Mesenchymal stem cell (in vitro differentiated cells and primary cell): ENCODE results near the gene RBBP4.
"Not testable (repeated sequence)": the region's sequence is repeated elsewhere in the genome, so short reads cannot be mapped to it uniquely, and the experiment has no call there.

Source experiments
- DNase-seq: peaks from one replicate; pipeline ENCODE4 v3.0.0-alpha.2; 2013
- H2AFZ ChIP-seq: one replicate; pipeline ENCODE4 v1.6.1; 2013; ENCODE audit warnings: low read depth, mild to moderate bottlenecking, control low read depth, inconsistent platforms, low read length, moderate library complexity
- H2AK5ac ChIP-seq: 2 replicates; pipeline ENCODE4 v1.6.1; 2013; ENCODE audit warnings: low read length, moderate library complexity, mild to moderate bottlenecking, inconsistent platforms; ENCODE audit not compliant: severe bottlenecking
- H2BK120ac ChIP-seq: one replicate; pipeline ENCODE4 v1.6.1; 2013; ENCODE audit warnings: low read depth, mild to moderate bottlenecking, inconsistent platforms, low read length, moderate library complexity
- H2BK12ac ChIP-seq, 2 experiments: one replicate each; pipeline ENCODE4 v1.6.1; 2013; ENCODE audit warnings: inconsistent platforms in 2 of 2, low read length in 2 of 2, mild to moderate bottlenecking in 2 of 2, moderate library complexity in 2 of 2, control low read depth in 1 of 2
- H2BK15ac ChIP-seq: one replicate; pipeline ENCODE4 v1.6.1; 2013; ENCODE audit warnings: mild to moderate bottlenecking, low read depth, inconsistent platforms; ENCODE audit not compliant: poor library complexity, severe bottlenecking
- H2BK5ac ChIP-seq: 2 replicates; pipeline ENCODE4 v1.6.1; 2013; ENCODE audit warnings: low read depth, mild to moderate bottlenecking, low read length, control low read depth, inconsistent platforms; ENCODE audit not compliant: poor library complexity, severe bottlenecking
- H3K14ac ChIP-seq, 2 experiments: one replicate each; pipeline ENCODE4 v1.6.1; 2013; ENCODE audit warnings: inconsistent platforms in 2 of 2, low read length in 2 of 2, control low read depth in 1 of 2, mild to moderate bottlenecking in 1 of 2, moderate library complexity in 1 of 2
- H3K18ac ChIP-seq, 2 experiments: one replicate each; pipeline ENCODE4 v1.6.1; 2013; ENCODE audit warnings: inconsistent platforms in 2 of 2, low read length in 2 of 2, control low read depth in 1 of 2, low read depth in 1 of 2, mild to moderate bottlenecking in 1 of 2
- H3K23ac ChIP-seq, 2 experiments: one replicate each; pipeline ENCODE4 v1.6.1; 2013; ENCODE audit warnings: inconsistent platforms in 2 of 2, low read length in 2 of 2, mild to moderate bottlenecking in 2 of 2, moderate library complexity in 2 of 2, control low read depth in 1 of 2
- H3K27ac ChIP-seq: 2 replicates; pipeline ENCODE4 v1.5.1; 2013; ENCODE audit warnings: mild to moderate bottlenecking, moderate library complexity, low read length, control low read depth, inconsistent platforms; ENCODE audit not compliant: poor library complexity, severe bottlenecking
- H3K27me3 ChIP-seq, 2 experiments: 2 replicates each; pipeline versions ENCODE4 v1.6.1 to v1.7.0; 2013; ENCODE audit warnings: low read length in 2 of 2, mild to moderate bottlenecking in 2 of 2, moderate library complexity in 2 of 2, control low read depth in 1 of 2, inconsistent platforms in 1 of 2; ENCODE audit not compliant: control insufficient read depth in 1 of 2, insufficient read depth in 1 of 2
- H3K36me3 ChIP-seq, 2 experiments: 2 replicates each; pipeline versions ENCODE4 v1.6.1 to v1.7.0; 2013; ENCODE audit warnings: low read length in 2 of 2, control low read depth in 1 of 2, inconsistent platforms in 1 of 2, low read depth in 1 of 2, mild to moderate bottlenecking in 1 of 2; ENCODE audit not compliant: insufficient read depth in 2 of 2, control insufficient read depth in 1 of 2
- H3K4ac ChIP-seq, 2 experiments: one replicate each; pipeline ENCODE4 v1.6.1; 2013; ENCODE audit warnings: inconsistent platforms in 2 of 2, low read length in 2 of 2, mild to moderate bottlenecking in 2 of 2, moderate library complexity in 2 of 2, control low read depth in 1 of 2, low read depth in 1 of 2
- H3K4me1 ChIP-seq: 2 replicates; pipeline ENCODE4 v1.6.1; 2013; ENCODE audit warnings: low read depth, low read length, control low read depth; ENCODE audit not compliant: control insufficient read depth, insufficient read depth
- H3K4me2 ChIP-seq: 2 replicates; pipeline ENCODE4 v1.6.1; 2013; ENCODE audit warnings: low read length, mild to moderate bottlenecking, inconsistent platforms; ENCODE audit not compliant: poor library complexity, severe bottlenecking
- H3K4me3 ChIP-seq, 2 experiments: 2 replicates each; pipeline versions ENCODE4 v1.5.1 to v1.7.0; 2013; ENCODE audit warnings: low read length in 2 of 2, mild to moderate bottlenecking in 2 of 2, control low read depth in 1 of 2, low read depth in 1 of 2; ENCODE audit not compliant: insufficient read depth in 1 of 2
- H3K79me1 ChIP-seq: replicated peaks from 2 replicates; pipeline ENCODE4 v1.6.1; 2013; ENCODE audit warnings: mild to moderate bottlenecking, control low read depth, low read length, inconsistent platforms; ENCODE audit not compliant: poor library complexity, severe bottlenecking
- H3K9ac ChIP-seq: 2 replicates; pipeline ENCODE4 v1.7.0; 2013; ENCODE audit warnings: mild to moderate bottlenecking, low read length, moderate library complexity
- H3K9me3 ChIP-seq: 2 replicates; pipeline ENCODE4 v1.7.0; 2013; ENCODE audit warnings: mild to moderate bottlenecking, low read length; ENCODE audit not compliant: control insufficient read depth
- H4K8ac ChIP-seq: one replicate; pipeline ENCODE4 v1.6.1; 2013; ENCODE audit warnings: inconsistent platforms, mild to moderate bottlenecking, low read length, moderate library complexity
- H4K91ac ChIP-seq: one replicate; pipeline ENCODE4 v1.6.1; 2013; ENCODE audit warnings: mild to moderate bottlenecking, low read length, inconsistent platforms
- WGBS: methylation state at CpG from one replicate; pipeline ENCODE4 v1.1.7; 2013; ENCODE audit warnings: mixed read lengths; 5-methylcytosine and 5-hydroxymethylcytosine counted together

Gene RBBP4

GRCh38 chr1:32642292-32642827, 8.6 kb upstream of the RBBP4 start:
- H3K9ac ChIP-seq, H2AK5ac ChIP-seq, H3K4me2 ChIP-seq, H3K9me3 ChIP-seq, H2BK5ac ChIP-seq, H3K14ac ChIP-seq, H3K4me1 ChIP-seq, H2BK120ac ChIP-seq, H2BK12ac ChIP-seq, H3K18ac ChIP-seq, H3K79me1 ChIP-seq, H4K8ac ChIP-seq, H3K23ac ChIP-seq, DNase-seq, H2AFZ ChIP-seq, H2BK15ac ChIP-seq, H3K4ac ChIP-seq, H3K27me3 ChIP-seq, H3K27ac ChIP-seq, H4K91ac ChIP-seq, H3K4me3 ChIP-seq: not testable (repeated sequence)
- H3K36me3 ChIP-seq: peaks cover 3 to 16% of the 10 kb centered on the region in 2 experiments
- 73% methylated on average over 8 of the region's 8 CpGs for WGBS

- WGBS: no CpG with 5 or more reads among the region's 4 CpGs
- H3K4me3 ChIP-seq: no peak overlapping the region
- H2AFZ ChIP-seq: no peak overlapping the region
- no peak overlapping the region for H3K4ac ChIP-seq
- no peak overlapping the region for H2AK5ac ChIP-seq
- H3K4me2 ChIP-seq: no peak overlapping the region
- no peak for DNase-seq
- H4K8ac ChIP-seq: no peak overlapping the region
- no peaks in the 10 kb centered on the region for H3K27me3 ChIP-seq
- H2BK15ac ChIP-seq: no peak overlapping the region
- H3K23ac ChIP-seq: no peak overlapping the region
- no peak overlapping the region for H3K14ac ChIP-seq
- no peak overlapping the region for H2BK12ac ChIP-seq
- H3K27ac ChIP-seq: no peak overlapping the region
- no peak overlapping the region for H3K9ac ChIP-seq
- H3K4me1 ChIP-seq: peaks cover 5% of the 10 kb centered on the region
- no peak overlapping the region for H2BK5ac ChIP-seq
- no peak overlapping the region for H4K91ac ChIP-seq
- H3K79me1 ChIP-seq: peaks cover 4% of the 10 kb centered on the region
- H3K9me3 ChIP-seq: no peaks in the 10 kb centered on the region
- H2BK120ac ChIP-seq: no peak overlapping the region
- peaks cover 3 to 13% of the 10 kb centered on the region in 2 experiments for H3K36me3 ChIP-seq
- no peak overlapping the region for H3K18ac ChIP-seq
These were observed 6.6 kb upstream of the RBBP4 start for GRCh38 chr1:32644426-32644825.

- no peaks in the 10 kb centered on the region for H3K9me3 ChIP-seq
- WGBS: 96% methylated on average over 6 of the region's 6 CpGs
These were observed 3.5 kb upstream of the RBBP4 start for GRCh38 chr1:32647308-32648134.

GRCh38 chr1:32650248-32650751, 708 bp upstream of the RBBP4 start, which contains the start of gene ZBTB8OS:
Gene ZBTB8OS (minus strand): TSS chr1:32650550. CDS start chr1:32650529, 21 bp downstream.
- Histone ChIP-seq H2BK120ac (peak within 1 kb of the TSS; percentile 90), H2BK15ac (peak within 1 kb of the TSS; percentile 93), H3K4ac (peak within 1 kb of the TSS; percentile 98 to 100), H3K23ac (peak within 1 kb of the TSS in 1 of 2 experiments; percentile 24), H3K27ac (peak within 1 kb of the TSS; percentile 100), H3K4me1 (peaks cover 12% of the 10 kb centered on the region), H3K9ac (peak within 1 kb of the TSS; percentile 100), H2BK12ac (peak within 1 kb of the TSS; percentile 55 to 63), H3K9me3 (no peaks in the 10 kb centered on the region), H2BK5ac (peak within 1 kb of the TSS; percentile 98), H4K8ac (peak within 1 kb of the TSS; percentile 100), H4K91ac (peak within 1 kb of the TSS; percentile 100), H2AK5ac (peak within 1 kb of the TSS; percentile 99), H3K79me1 (peaks cover 1% of the 10 kb centered on the region), H3K4me2 (peak within 1 kb of the TSS; percentile 96), H2AFZ (peak within 1 kb of the TSS; percentile 93), H3K14ac (peak within 1 kb of the TSS in 1 of 2 experiments; percentile 94), H3K18ac (peak within 1 kb of the TSS; percentile 95 to 99), H3K27me3 (no peaks in the 10 kb centered on the region), H3K36me3 (peaks cover 20 to 38% of the 10 kb centered on the region in 2 experiments), H3K4me3 (peak within 1 kb of the TSS; percentile 85 to 92)
- WGBS: 0% methylated on average over 21 of the region's 21 CpGs
- peak; percentile 96 for DNase-seq

More at GRCh38 chr1:32647308-32648134, 3.5 kb upstream of the RBBP4 start:
- Histone ChIP-seq H3K27ac (no peak overlapping the region), H2AK5ac (no peak overlapping the region), H3K4me2 (no peak overlapping the region), H2BK5ac (no peak overlapping the region), H3K23ac (no peak overlapping the region), H2BK12ac (no peak overlapping the region), H3K9ac (peak overlapping the region; percentile 30), H2BK120ac (no peak overlapping the region), H3K4me1 (peaks cover 5% of the 10 kb centered on the region), H3K79me1 (peaks cover 1% of the 10 kb centered on the region), H4K91ac (no peak overlapping the region), H3K4ac (no peak overlapping the region), H3K27me3 (no peaks in the 10 kb centered on the region), H3K18ac (no peak overlapping the region), H3K14ac (no peak overlapping the region), H2BK15ac (no peak overlapping the region), H4K8ac (no peak overlapping the region), H3K36me3 (peaks cover 6 to 13% of the 10 kb centered on the region in 2 experiments), H2AFZ (no peak overlapping the region), H3K4me3 (no peak overlapping the region)
- no peak for DNase-seq
